Cerebellar nuclear complex (tissue), 1 donor: ENCODE data around the gene GAS7.

Experiments used
- DNase-seq, 2 experiments: peaks; one replicate each; lab custom pipeline; 2025; lab: John Stamatoyannopoulos, UW

Gene GAS7

GRCh38 chr17:9981344-9981915 lies 217.0 kb downstream of the GAS7 start:
- no peak for DNase-seq

GRCh38 chr17:9979463-9979995 lies 218.9 kb downstream of the GAS7 start:
- DNase-seq = no peak

- no peak for DNase-seq
These were observed 221.2 kb downstream of the GAS7 start for GRCh38 chr17:9977180-9977575.

GRCh38 chr17:9976283-9977179 lies 221.9 kb downstream of the GAS7 start:
- DNase-seq = no peak

- DNase-seq = no peak
These were observed 223.7 kb downstream of the GAS7 start for GRCh38 chr17:9974448-9975381.

- no peak for DNase-seq
These were observed 224.5 kb downstream of the GAS7 start for GRCh38 chr17:9973669-9974447.

- DNase-seq = no peak
These were observed 226.4 kb downstream of the GAS7 start for GRCh38 chr17:9971991-9972390.

GRCh38 chr17:9969301-9969935 lies 229.0 kb downstream of the GAS7 start:
- no peak for DNase-seq

GRCh38 chr17:9968881-9969280 lies 229.5 kb downstream of the GAS7 start:
- DNase-seq = no peak

- no peak for DNase-seq
These were observed 230.4 kb downstream of the GAS7 start for GRCh38 chr17:9968008-9968407.

- peak; percentile 83 to 89 for DNase-seq
These were observed 238.9 kb downstream of the GAS7 start for GRCh38 chr17:9959377-9959981.

GRCh38 chr17:9958586-9959281 lies 239.7 kb downstream of the GAS7 start:
- DNase-seq = no peak

- no peak for DNase-seq
These were observed 241.2 kb downstream of the GAS7 start for GRCh38 chr17:9957244-9957643.

GRCh38 chr17:9956474-9957131 lies 241.8 kb downstream of the GAS7 start:
- DNase-seq = peak; percentile 54 to 70

- no peak for DNase-seq
These were observed 244.9 kb downstream of the GAS7 start for GRCh38 chr17:9953492-9953891.

- no peak for DNase-seq
These were observed 246.6 kb downstream of the GAS7 start for GRCh38 chr17:9951803-9952202.

GRCh38 chr17:9948928-9949327 lies 249.5 kb downstream of the GAS7 start:
- DNase-seq = no peak

- DNase-seq = no peak
These were observed 253.7 kb downstream of the GAS7 start for GRCh38 chr17:9944704-9945103.

GRCh38 chr17:9943343-9943742 lies 255.1 kb downstream of the GAS7 start:
- DNase-seq = peak; percentile 52 to 81
